ENCODE results near the gene WFIKKN1.

The WFIKKN1 gene

DNA sequence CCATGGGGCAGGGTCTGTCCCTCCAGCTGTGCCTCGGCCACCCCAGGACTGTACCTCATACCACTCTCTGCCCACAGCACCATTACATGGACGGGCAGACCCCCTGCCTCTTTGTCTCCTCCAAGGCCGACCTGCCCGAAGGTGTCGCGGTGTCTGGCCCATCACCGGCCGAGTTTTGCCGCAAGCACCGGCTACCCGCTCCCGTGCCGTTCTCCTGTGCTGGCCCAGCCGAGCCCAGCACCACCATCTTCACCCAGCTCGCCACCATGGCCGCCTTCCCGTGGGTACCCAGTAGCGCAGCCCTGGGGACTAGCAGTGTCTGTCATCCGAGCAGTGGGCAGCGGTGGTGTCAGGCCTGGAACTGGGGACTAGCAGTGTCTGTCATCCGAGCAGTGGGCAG, 42.1 kb downstream of the WFIKKN1 start:
- ChIA-PET POLR2A (no interaction called here), CTCF (interaction anchor here (1.0 kb wide), 1 partner anchor 11 kb away, joined by 4 read pairs; the partner anchor contains the start of gene JMJD8)
- Histone ChIP-seq H3K4me3 (ENCODE audit: control insufficient read depth in 1 of 7, extremely low read depth in 1 of 7, insufficient read depth in 4 of 7, low read depth in 2 of 7, low read length in 6 of 7) (no peak overlapping the region), H3K27me3 (replicated peaks in 2 of 5; ENCODE audit: control insufficient read depth in 4 of 5, insufficient read depth in 5 of 5, low read length in 4 of 5) (peaks cover 0 to 32% (median 2%) of the 10 kb centered on the region in 5 experiments), H3K36me3 (ENCODE audit: control insufficient read depth in 4 of 4, insufficient read depth in 4 of 4, low read length in 3 of 4) (peaks cover 2 to 50% (median 40%) of the 10 kb centered on the region in 4 experiments), H3K9me3 (ENCODE audit: control extremely low read depth in 1 of 5, control insufficient read depth in 4 of 5, insufficient read depth in 2 of 5, low read depth in 1 of 5, low read length in 4 of 5) (no peaks in the 10 kb centered on the region), H3K27ac (ENCODE audit: insufficient read depth in 1 of 2, low read depth in 1 of 2, low read length in 2 of 2, poor library complexity in 1 of 2, severe bottlenecking in 2 of 2) (no peak overlapping the region), H3K4me1 (ENCODE audit: control extremely low read depth in 1 of 4, control insufficient read depth in 4 of 4, insufficient read depth in 4 of 4, low read length in 3 of 4) (peaks cover 0 to 22% (median 19%) of the 10 kb centered on the region in 4 experiments)
- WGBS (ENCODE audit: insufficient coverage), result 96% methylated on average over 19 of the region's 21 CpGs
- no peak for DNase-seq

DNA sequence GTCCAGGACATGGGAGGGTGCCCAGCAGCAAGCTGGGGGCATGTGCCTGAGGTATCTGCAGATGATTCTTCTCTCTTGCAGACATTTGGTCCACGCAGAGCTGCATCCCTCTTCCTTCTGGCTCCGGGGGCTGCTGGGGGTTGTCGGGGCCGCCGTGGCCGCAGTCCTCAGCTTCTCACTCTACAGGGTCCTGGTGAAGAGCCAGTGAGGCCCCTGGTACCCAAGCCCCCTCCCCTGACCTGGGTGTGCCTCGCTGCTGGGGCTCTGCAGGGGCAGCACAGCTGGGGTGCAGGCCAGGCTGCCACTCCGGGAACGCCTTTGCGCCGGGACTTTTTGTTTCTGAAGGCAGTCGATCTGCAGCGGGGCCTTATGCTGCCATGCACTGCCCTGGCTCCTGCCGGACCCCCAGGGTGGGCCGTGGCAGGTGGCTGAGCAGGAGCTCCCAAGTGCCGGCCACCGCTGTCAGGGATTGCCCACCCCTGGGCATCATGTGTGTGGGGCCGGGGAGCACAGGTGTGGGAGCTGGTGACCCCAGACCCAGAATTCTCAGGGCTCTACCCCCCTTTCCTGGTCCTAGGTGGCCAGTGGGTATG, 42.7 kb downstream of the WFIKKN1 start:
- Histone ChIP-seq H3K27ac (ENCODE audit: insufficient read depth in 1 of 2, low read depth in 1 of 2, low read length in 2 of 2, poor library complexity in 1 of 2, severe bottlenecking in 2 of 2) (no peak overlapping the region), H3K27me3 (replicated peaks in 2 of 5; ENCODE audit: control insufficient read depth in 4 of 5, insufficient read depth in 5 of 5, low read length in 4 of 5) (peaks cover 0 to 32% (median 2%) of the 10 kb centered on the region in 5 experiments), H3K4me3 (ENCODE audit: control insufficient read depth in 1 of 7, extremely low read depth in 1 of 7, insufficient read depth in 4 of 7, low read depth in 2 of 7, low read length in 6 of 7) (no peak overlapping the region), H3K9me3 (ENCODE audit: control extremely low read depth in 1 of 5, control insufficient read depth in 4 of 5, insufficient read depth in 2 of 5, low read depth in 1 of 5, low read length in 4 of 5) (no peaks in the 10 kb centered on the region), H3K4me1 (ENCODE audit: control extremely low read depth in 1 of 4, control insufficient read depth in 4 of 4, insufficient read depth in 4 of 4, low read length in 3 of 4) (peaks cover 0 to 19% (median 17%) of the 10 kb centered on the region in 4 experiments), H3K36me3 (ENCODE audit: control insufficient read depth in 4 of 4, insufficient read depth in 4 of 4, low read length in 3 of 4) (peaks cover 2 to 50% (median 40%) of the 10 kb centered on the region in 4 experiments)
- no peak for DNase-seq
- CTCF ChIA-PET, result interaction anchor here (0.8 to 1.0 kb wide), 2 partner anchors 10 to 79 kb away, joined by 3 to 4 read pairs; partner anchors contain the start of gene JMJD8
- POLR2A ChIA-PET, result no interaction called here
- 93% methylated on average over 18 of the region's 18 CpGs for WGBS (ENCODE audit: insufficient coverage)

DNA sequence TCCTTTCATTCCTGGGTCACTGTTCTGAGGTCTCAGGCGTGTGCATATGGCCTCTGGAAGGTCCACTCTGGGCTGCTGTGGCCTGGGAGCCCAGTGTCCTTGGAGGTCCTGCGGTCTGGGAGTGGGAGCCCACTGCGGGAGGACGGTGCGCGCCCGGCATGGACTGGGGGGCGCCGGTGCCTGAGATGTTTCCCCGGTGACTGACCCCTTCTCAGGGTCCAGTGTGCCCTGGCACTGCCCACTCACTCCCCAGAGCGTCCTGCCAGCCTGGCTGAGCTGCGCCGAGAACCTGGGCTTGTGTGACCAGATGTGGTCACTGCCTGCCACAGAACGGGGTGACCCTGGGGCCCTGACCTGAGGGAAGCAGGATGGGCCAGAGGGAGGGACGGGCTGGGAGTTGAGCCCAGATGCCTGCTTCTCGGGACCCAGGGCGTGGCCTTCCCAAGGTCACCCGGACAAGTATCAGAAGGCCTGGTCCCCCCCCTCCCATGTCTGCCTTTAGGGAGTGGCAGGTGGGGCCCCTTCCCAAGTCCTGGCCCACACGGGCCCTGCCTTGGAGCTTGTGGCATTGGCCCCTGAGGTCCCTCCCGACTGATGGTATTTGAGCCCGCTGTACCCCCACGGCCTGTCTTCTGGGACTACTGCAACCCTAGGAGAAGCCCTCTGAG, 43.6 kb downstream of the WFIKKN1 start:
- Histone ChIP-seq H3K4me1 (ENCODE audit: control extremely low read depth in 1 of 4, control insufficient read depth in 4 of 4, insufficient read depth in 4 of 4, low read length in 3 of 4) (peaks cover 0 to 17% (median 14%) of the 10 kb centered on the region in 4 experiments), H3K4me3 (ENCODE audit: control insufficient read depth in 1 of 7, extremely low read depth in 1 of 7, insufficient read depth in 4 of 7, low read depth in 2 of 7, low read length in 6 of 7) (no peak overlapping the region), H3K36me3 (ENCODE audit: control insufficient read depth in 4 of 4, insufficient read depth in 4 of 4, low read length in 3 of 4) (peaks cover 2 to 49% (median 40%) of the 10 kb centered on the region in 4 experiments), H3K9me3 (ENCODE audit: control extremely low read depth in 1 of 5, control insufficient read depth in 4 of 5, insufficient read depth in 2 of 5, low read depth in 1 of 5, low read length in 4 of 5) (no peaks in the 10 kb centered on the region), H3K27ac (ENCODE audit: insufficient read depth in 1 of 2, low read depth in 1 of 2, low read length in 2 of 2, poor library complexity in 1 of 2, severe bottlenecking in 2 of 2) (no peak overlapping the region), H3K27me3 (replicated peaks in 2 of 5; ENCODE audit: control insufficient read depth in 4 of 5, insufficient read depth in 5 of 5, low read length in 4 of 5) (peaks cover 0 to 32% (median 2%) of the 10 kb centered on the region in 5 experiments)
- no peak for DNase-seq
- POLR2A ChIA-PET, result no interaction called here
- 95% methylated on average over 19 of the region's 22 CpGs for WGBS (ENCODE audit: insufficient coverage)
- CTCF ChIA-PET, result interaction anchor here (0.8 kb wide), 1 partner anchor 78 kb away, joined by 3 read pairs; no protein-coding TSS in a partner anchor

DNA sequence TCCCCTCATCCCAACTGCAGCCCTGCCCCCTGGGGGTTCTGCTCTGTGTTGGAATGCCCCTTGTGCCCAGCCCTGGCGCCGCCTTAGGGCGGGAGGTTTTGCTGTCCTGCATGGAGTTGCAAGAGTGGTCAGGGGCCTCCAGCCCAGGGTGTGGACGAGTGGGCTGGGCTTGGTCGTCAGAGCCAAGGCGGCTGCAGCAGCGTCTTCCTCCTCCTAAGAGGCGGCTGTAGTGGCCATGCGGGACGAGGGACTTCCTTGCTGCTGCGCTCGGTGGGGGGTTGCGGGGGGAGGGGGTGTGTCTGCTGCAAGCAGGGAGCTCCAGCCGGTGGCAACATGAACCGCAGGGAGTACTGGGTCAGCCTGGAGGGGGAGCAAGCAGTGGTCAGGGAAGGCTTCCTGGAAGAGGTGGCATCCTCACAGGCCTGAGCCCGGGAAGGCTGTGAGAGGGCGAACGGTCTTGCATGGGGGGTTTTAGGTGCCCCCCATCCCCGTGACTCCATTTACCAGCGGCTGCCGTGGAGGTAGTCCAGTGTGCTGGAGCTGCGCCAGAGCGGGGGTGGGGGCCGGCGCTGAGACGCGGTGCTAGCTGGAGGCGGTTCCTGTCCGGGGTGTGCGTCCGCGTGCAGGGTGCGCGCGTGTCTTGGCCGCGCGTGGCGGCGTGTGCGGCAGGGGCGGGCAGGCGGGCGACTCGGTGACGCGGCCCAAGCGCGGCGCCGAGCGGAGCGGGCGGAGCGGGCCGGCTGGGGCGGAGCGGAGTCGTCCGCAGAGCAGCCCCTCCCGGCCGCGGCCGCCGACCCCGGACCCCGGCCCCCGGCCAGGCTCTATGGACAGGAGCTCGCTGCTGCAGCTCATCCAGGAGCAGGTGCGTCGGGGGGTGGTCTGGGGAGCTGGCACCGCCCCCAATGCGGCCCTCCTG, 44.4 kb downstream of the WFIKKN1 start, which contains the start of gene RHBDL1:
TSS of gene RHBDL1 (plus strand) at position 704 of the 916 bp plus-strand sequence. CDS start at position 824, 120 bp downstream.
- H3K27me3 ChIP-seq (replicated peaks in 2 of 5; ENCODE audit: control insufficient read depth in 4 of 5, insufficient read depth in 5 of 5, low read length in 4 of 5), result peaks cover 0 to 32% (median 2%) of the 10 kb centered on the region in 5 experiments
- peaks cover 2 to 40% (median 34%) of the 10 kb centered on the region in 4 experiments for H3K36me3 ChIP-seq (ENCODE audit: control insufficient read depth in 4 of 4, insufficient read depth in 4 of 4, low read length in 3 of 4)
- H3K4me3 ChIP-seq (ENCODE audit: control insufficient read depth in 1 of 7, extremely low read depth in 1 of 7, insufficient read depth in 4 of 7, low read depth in 2 of 7, low read length in 6 of 7), result peak within 1 kb of the TSS in 4 of 7 experiments; percentile 36 to 64 (median 42)
- CTCF ChIA-PET, result interaction anchor here (1.0 to 1.4 kb wide), 2 partner anchors 8 to 14 kb away, joined by 5 to 6 read pairs; partner anchors contain the start of gene RHOT2
- WGBS (ENCODE audit: insufficient coverage), result 8% methylated on average over 62 of the region's 73 CpGs
- no peak within 1 kb of the TSS for H3K27ac ChIP-seq (ENCODE audit: insufficient read depth in 1 of 2, low read depth in 1 of 2, low read length in 2 of 2, poor library complexity in 1 of 2, severe bottlenecking in 2 of 2)
- POLR2A ChIA-PET, result no interaction called here
- no peaks in the 10 kb centered on the region for H3K9me3 ChIP-seq (ENCODE audit: control extremely low read depth in 1 of 5, control insufficient read depth in 4 of 5, insufficient read depth in 2 of 5, low read depth in 1 of 5, low read length in 4 of 5)
- H3K4me1 ChIP-seq (ENCODE audit: control extremely low read depth in 1 of 4, control insufficient read depth in 4 of 4, insufficient read depth in 4 of 4, low read length in 3 of 4), result peaks cover 0 to 20% (median 15%) of the 10 kb centered on the region in 4 experiments
- peak in 2 of 3 donors; percentile 42 to 43 for DNase-seq

DNA sequence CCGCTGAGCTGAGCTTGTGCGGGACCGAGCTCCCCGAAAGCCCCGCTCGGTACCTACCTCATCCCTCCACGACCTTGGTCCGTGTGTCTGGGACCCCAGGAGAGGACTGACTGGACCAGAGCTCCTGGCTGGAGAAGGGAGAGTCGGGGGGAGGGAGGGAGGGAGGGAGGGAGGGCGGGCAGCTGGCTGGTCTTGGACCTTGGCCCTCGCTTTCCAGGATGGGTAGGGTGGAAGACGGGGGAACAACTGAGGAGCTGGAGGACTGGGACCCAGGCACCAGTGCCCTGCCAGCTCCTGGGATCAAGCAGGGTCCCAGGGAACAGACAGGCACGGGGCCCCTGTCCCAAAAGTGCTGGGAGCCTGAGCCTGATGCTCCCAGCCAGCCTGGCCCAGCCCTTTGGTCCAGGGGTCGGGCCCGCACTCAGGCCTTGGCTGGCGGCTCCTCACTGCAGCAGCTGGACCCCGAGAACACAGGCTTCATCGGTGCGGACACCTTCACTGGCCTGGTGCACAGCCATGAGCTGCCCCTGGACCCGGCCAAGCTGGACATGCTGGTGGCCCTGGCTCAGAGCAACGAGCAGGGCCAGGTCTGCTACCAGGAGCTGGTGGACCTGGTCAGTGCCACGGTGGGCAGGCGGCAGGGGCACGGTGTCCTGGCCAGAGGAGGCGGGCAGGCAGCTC, 45.2 kb downstream of the WFIKKN1 start:
- Histone ChIP-seq H3K27ac (ENCODE audit: insufficient read depth in 1 of 2, low read depth in 1 of 2, low read length in 2 of 2, poor library complexity in 1 of 2, severe bottlenecking in 2 of 2) (no peak overlapping the region), H3K4me3 (ENCODE audit: control insufficient read depth in 1 of 7, extremely low read depth in 1 of 7, insufficient read depth in 4 of 7, low read depth in 2 of 7, low read length in 6 of 7) (peak overlapping the region in 3 of 7 experiments; percentile 36 to 64 (median 40)), H3K9me3 (ENCODE audit: control extremely low read depth in 1 of 5, control insufficient read depth in 4 of 5, insufficient read depth in 2 of 5, low read depth in 1 of 5, low read length in 4 of 5) (no peaks in the 10 kb centered on the region), H3K36me3 (ENCODE audit: control insufficient read depth in 4 of 4, insufficient read depth in 4 of 4, low read length in 3 of 4) (peaks cover under 1 to 33% (median 27%) of the 10 kb centered on the region in 4 experiments), H3K27me3 (replicated peaks in 2 of 5; ENCODE audit: control insufficient read depth in 4 of 5, insufficient read depth in 5 of 5, low read length in 4 of 5) (peaks cover 0 to 32% (median 2%) of the 10 kb centered on the region in 5 experiments), H3K4me1 (ENCODE audit: control extremely low read depth in 1 of 4, control insufficient read depth in 4 of 4, insufficient read depth in 4 of 4, low read length in 3 of 4) (peaks cover 0 to 24% (median 19%) of the 10 kb centered on the region in 4 experiments)
- POLR2A ChIA-PET, result no interaction called here
- no peak for DNase-seq
- WGBS (ENCODE audit: insufficient coverage), result 87% methylated on average over 15 of the region's 25 CpGs
- CTCF ChIA-PET, result interaction anchor here (0.7 to 1.4 kb wide), 3 partner anchors 9 to 15 kb away, joined by 4 to 6 read pairs (median 5); partner anchors contain the start of gene RHOT2

DNA sequence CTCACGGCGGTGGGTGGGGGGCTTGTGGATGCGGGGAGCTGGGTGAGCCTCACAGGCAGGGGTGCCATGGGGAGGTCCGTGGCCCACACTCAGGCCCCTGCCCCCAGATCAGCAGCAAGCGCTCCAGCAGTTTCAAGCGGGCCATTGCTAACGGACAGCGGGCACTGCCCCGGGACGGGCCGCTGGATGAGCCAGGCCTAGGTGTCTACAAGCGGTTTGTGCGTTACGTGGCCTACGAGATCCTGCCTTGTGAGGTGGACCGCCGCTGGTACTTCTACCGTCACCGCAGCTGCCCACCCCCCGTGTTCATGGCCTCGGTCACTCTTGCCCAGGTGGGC, 45.7 kb downstream of the WFIKKN1 start:
- POLR2A ChIA-PET, result no interaction called here
- peaks cover 0 to 32% (median 2%) of the 10 kb centered on the region in 5 experiments for H3K27me3 ChIP-seq (replicated peaks in 2 of 5; ENCODE audit: control insufficient read depth in 4 of 5, insufficient read depth in 5 of 5, low read length in 4 of 5)

More for the DNA sequence above, 45.7 kb downstream of the WFIKKN1 start:
- H3K9me3 ChIP-seq (ENCODE audit: control extremely low read depth in 1 of 5, control insufficient read depth in 4 of 5, insufficient read depth in 2 of 5, low read depth in 1 of 5, low read length in 4 of 5), result no peaks in the 10 kb centered on the region
- peaks cover 0 to 30% (median 22%) of the 10 kb centered on the region in 4 experiments for H3K36me3 ChIP-seq (ENCODE audit: control insufficient read depth in 4 of 4, insufficient read depth in 4 of 4, low read length in 3 of 4)
- DNase-seq, result no peak
- WGBS (ENCODE audit: insufficient coverage), result 96% methylated on average over 21 of the region's 21 CpGs
- peaks cover 0 to 29% (median 24%) of the 10 kb centered on the region in 4 experiments for H3K4me1 ChIP-seq (ENCODE audit: control extremely low read depth in 1 of 4, control insufficient read depth in 4 of 4, insufficient read depth in 4 of 4, low read length in 3 of 4)
- no peak overlapping the region for H3K27ac ChIP-seq (ENCODE audit: insufficient read depth in 1 of 2, low read depth in 1 of 2, low read length in 2 of 2, poor library complexity in 1 of 2, severe bottlenecking in 2 of 2)
- H3K4me3 ChIP-seq (ENCODE audit: control insufficient read depth in 1 of 7, extremely low read depth in 1 of 7, insufficient read depth in 4 of 7, low read depth in 2 of 7, low read length in 6 of 7), result no peak overlapping the region
- CTCF ChIA-PET, result interaction anchor here (0.7 to 1.4 kb wide), 3 partner anchors 9 to 16 kb away, joined by 4 to 6 read pairs (median 4); partner anchors contain the start of gene RHOT2
